Activated T-helper 1 cell treated with anti-CD3 and anti-CD28 coated beads, Interleukin-2, amount 50 U/mL, for 16 hours (primary cell): ENCODE data around the gene TSPAN14.
A peak's percentile ranks its signal among the peaks of the same experiment; 100 is the strongest.

ENCODE experiments used
- DNase-seq, 2 donors: peaks; one replicate each; pipeline ENCODE4 v3.0.0-alpha.2; 2020; ENCODE audit warnings: low read depth in 1 of 2, low spot score in 1 of 2

The TSPAN14 gene

GRCh38 chr10:80454513-80455460, 677 bp downstream of the TSPAN14 start:
- DNase-seq: no peak

- DNase-seq: no peak
These were observed 1.6 kb downstream of the TSPAN14 start for GRCh38 chr10:80455461-80456349.

- no peak for DNase-seq
These were observed 3.6 kb downstream of the TSPAN14 start for GRCh38 chr10:80457554-80458262.

- no peak for DNase-seq
These were observed 4.1 kb downstream of the TSPAN14 start for GRCh38 chr10:80458263-80458625.

GRCh38 chr10:80458638-80459037, 4.5 kb downstream of the TSPAN14 start:
- DNase-seq: no peak

GRCh38 chr10:80459047-80459865, 5.1 kb downstream of the TSPAN14 start:
- peak in 1 of 2 donors; percentile 47 for DNase-seq

DNA sequence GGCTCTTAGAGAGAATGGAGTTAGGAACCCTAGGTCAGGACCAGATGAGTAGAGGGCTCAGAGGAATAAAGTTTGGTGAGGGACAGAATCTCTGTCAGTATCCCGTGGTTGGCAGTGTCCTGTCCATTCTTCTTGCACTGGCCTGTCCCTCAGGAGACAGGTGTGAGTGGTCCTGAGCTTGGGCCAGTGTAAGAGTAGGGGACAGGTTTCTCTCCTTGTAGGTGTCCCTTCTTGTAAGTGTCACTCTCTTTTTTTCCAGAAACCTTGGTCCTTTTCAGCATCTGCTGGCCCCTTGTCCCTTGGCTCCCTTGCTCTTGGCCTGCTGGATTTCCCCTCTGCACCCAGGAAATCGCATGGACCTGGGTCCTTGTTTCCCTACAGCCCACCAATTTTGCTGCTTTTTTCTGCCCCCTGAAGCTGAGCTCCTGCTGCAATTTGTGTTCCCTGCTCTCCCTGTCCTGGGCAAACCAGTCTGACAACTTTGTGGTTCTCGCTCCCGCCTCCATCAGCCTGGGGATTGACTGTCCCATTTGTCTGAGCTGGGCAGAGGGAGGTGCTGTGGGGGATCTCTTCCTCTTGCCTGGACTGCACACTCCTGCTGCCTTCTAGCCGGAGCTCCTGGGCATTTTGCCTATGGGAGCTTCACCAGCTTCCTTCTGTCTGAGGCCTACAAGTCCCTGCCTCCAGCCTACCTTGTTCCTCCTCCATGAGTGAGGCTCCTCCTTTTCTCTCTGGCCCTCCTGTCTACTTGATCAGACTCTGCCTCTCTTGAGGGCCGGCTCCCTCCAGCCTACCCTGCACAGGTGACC, 6.5 kb downstream of the TSPAN14 start:
- DNase-seq: no peak

- no peak for DNase-seq
These were observed 7.4 kb downstream of the TSPAN14 start for GRCh38 chr10:80461208-80462183.

DNA sequence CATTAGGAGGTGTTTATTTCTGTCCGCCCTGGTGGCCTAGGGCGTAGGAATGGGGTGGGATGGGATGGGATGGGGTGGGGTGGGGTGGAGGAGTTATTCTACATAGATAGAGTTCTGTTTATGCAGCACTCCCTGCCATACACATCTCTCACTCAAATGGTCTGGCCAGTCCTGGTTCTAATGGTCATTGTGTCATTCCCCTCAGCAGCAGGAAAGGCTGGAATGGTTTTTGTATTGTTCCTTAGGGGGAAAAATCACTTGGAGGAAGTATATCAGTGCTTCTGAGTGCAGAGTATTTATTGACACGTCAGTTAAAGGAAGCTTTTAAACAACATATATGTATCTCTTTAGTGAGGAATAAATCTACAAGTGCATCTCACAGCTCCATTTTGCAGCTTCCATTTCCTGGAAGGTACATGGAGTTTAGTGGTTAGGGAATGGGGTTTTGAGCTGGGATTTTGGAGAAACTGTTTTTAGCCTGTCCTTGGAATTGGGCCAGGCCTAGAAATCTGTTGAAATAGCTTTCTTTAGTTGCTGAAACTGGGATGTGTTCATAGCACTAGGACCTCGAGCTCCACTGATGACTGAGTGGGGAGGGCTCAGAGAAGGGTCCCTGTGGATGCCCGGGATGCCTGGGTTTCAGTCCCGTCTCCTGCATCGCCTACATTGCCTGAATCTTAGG, 8.3 kb downstream of the TSPAN14 start:
- DNase-seq: no peak

- DNase-seq: no peak
These were observed 9.1 kb downstream of the TSPAN14 start for GRCh38 chr10:80462981-80463741.

GRCh38 chr10:80463868-80464267, 9.8 kb downstream of the TSPAN14 start:
- no peak for DNase-seq

- DNase-seq: no peak
These were observed 10.7 kb downstream of the TSPAN14 start for GRCh38 chr10:80464557-80465450.

DNA sequence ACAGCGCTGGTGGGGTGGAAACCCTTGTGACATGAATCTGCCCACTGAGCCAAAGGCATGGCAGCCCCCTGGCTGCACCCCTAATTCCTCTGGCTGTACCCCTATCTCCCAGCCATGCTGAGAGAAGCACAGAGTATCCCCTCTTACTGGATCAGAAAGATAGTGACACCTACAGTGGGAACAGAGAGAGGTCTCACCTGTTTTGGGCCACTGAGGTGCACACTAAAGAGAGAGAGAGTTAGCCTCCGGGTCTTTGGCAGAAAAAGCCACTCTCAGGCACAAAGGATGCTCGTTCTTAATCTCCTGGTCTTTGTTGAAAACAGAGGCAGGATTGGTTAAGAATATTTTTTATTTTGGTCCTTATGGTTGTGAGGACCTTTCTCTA, 11.3 kb downstream of the TSPAN14 start:
- DNase-seq: no peak

DNA sequence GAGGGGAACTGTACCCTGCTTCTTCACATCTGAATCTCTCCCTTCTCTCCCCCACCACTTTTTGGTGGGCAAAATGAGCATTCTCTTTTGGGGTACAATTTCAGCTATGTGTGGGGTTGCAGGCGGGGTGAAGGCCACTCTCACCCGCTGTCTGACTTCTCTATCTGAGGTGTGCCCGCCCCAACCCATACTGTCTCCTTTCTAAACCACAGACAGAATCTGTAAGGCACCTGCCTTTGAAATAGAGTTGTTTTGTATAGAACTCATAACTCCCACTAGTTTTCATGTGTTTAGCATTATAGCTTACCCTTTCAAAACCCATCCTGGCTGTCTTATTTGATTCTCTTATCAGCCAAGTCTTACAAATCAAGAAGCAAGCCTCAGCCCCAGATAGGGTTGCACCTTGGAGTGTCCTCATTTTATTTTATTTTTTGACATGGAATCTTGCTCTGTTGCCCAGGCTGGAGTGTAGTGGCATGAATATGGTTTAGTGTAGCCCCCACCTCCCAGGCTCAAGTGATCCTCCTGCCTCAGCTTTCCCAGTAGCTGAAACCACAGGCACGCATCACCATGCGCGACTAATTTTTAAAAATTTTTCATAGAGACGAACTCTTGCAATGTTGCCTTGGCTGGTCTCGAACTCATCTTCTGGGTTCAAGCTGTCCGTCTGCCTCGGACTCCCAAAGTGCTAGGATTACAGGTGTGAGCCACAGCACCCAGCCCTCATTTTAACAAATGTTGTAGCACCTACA, 11.9 kb downstream of the TSPAN14 start:
- DNase-seq: no peak

GRCh38 chr10:80466724-80467326, 12.7 kb downstream of the TSPAN14 start:
- no peak for DNase-seq
